ENCODE data around the gene SPRYD3.

- TF ChIP-seq ZNF518A (tag by site-specific recombination; conservative IDR thresholded peaks at IDR 0.05; ENCODE audit: low read depth), result no peak
- TF ChIP-seq ZNF148 (tag by site-specific recombination; IDR thresholded peaks at IDR 0.05; ENCODE audit: borderline replicate concordance), result no peak
- no peak for TF ChIP-seq CTCF (tag by site-specific recombination; IDR thresholded peaks at IDR 0.05)
Measured at GRCh38 chr12:53098354-53098981, 19.3 kb upstream of the SPRYD3 start.
